OCI-LY1 (cell line): Measurements from ENCODE around the gene ZNF79.

ENCODE experiments used
- EZH2 ChIP-seq: fragments of 200-600 bp; sonication (generic), shearing (Covaris generic); IDR thresholded peaks from 2 replicates; pipeline ENCODE4 v1.8.0; 2017; ENCODE audit warnings: borderline replicate concordance, mixed run types, mild to moderate bottlenecking, antibody characterized with exemption, low read length, moderate library complexity, mixed read lengths
- TF ChIP-seq, protein P1 (sequence below): fragments of 200-600 bp; sonication (generic), shearing (Covaris generic); IDR thresholded peaks from 2 replicates; pipeline ENCODE4 v1.5.1; 2017; ENCODE audit warnings: mild to moderate bottlenecking, antibody characterized with exemption, low read length, moderate library complexity, mixed read lengths

GRCh38 chr9:127423934-127424675 is at the start of gene ZNF79:
- TF ChIP-seq, protein P1, sequence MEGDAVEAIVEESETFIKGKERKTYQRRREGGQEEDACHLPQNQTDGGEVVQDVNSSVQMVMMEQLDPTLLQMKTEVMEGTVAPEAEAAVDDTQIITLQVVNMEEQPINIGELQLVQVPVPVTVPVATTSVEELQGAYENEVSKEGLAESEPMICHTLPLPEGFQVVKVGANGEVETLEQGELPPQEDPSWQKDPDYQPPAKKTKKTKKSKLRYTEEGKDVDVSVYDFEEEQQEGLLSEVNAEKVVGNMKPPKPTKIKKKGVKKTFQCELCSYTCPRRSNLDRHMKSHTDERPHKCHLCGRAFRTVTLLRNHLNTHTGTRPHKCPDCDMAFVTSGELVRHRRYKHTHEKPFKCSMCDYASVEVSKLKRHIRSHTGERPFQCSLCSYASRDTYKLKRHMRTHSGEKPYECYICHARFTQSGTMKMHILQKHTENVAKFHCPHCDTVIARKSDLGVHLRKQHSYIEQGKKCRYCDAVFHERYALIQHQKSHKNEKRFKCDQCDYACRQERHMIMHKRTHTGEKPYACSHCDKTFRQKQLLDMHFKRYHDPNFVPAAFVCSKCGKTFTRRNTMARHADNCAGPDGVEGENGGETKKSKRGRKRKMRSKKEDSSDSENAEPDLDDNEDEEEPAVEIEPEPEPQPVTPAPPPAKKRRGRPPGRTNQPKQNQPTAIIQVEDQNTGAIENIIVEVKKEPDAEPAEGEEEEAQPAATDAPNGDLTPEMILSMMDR: no peak
- TF ChIP-seq EZH2: no peak
